ENCODE measurements around the gene DCTN5. TPM values are rescaled to one million over a fixed set of nuclear protein-coding genes. Genes with fewer than 3 reads are reported as not detected.

Gene DCTN5
- total and polyA plus RNA-seq, 2 donors (not counting 3 experiments of a cell fraction or from before 2014, with no cell fraction given) = 51.6 to 80.8 TPM

GRCh38 chr16:23695756-23696155 lies 54.5 kb downstream of the DCTN5 start:
- intact Hi-C loops (cut with micrococcal nuclease) = no loop called here
- CTCF ChIA-PET = interaction anchor here (0.6 to 1.7 kb wide), 2 partner anchors 314 to 1657 kb away, joined by 3 to 7 read pairs; no protein-coding TSS in a partner anchor
- FAIRE-seq = no peak

More at GRCh38 chr16:23695756-23696155, 54.5 kb downstream of the DCTN5 start:
- H2AFZ ChIP-seq (ENCODE audit: low read depth, low read length) = no peak overlapping the region
- no peak overlapping the region for H3K27ac ChIP-seq (ENCODE audit: insufficient read depth, low read depth, low read length)
- no TSS peak for BruUV-seq (replicated peaks)
- no peaks in the 10 kb centered on the region for H4K20me1 ChIP-seq (replicated peaks; ENCODE audit: control insufficient read depth, extremely low read depth, insufficient read depth, low read length)
- H3K27me3 ChIP-seq (ENCODE audit: control insufficient read depth in 2 of 2, insufficient read depth in 2 of 2, low read length in 2 of 2) = peaks cover 0 to 1% of the 10 kb centered on the region in 2 experiments
- H3K9me3 ChIP-seq (replicated peaks; ENCODE audit: control insufficient read depth, insufficient read depth, low read length) = no peaks in the 10 kb centered on the region
- POLR2A ChIA-PET = no interaction called here
- no peaks in the 10 kb centered on the region for H3K9me1 ChIP-seq (replicated peaks; ENCODE audit: control insufficient read depth, extremely low read depth, insufficient read depth, low read length)
- no peaks in the 10 kb centered on the region for H3K79me2 ChIP-seq (ENCODE audit: control insufficient read depth, insufficient read depth, low read length)
- dilution Hi-C loops (cut with MboI; ENCODE audit: extremely low pct_ligation_motif_present, low sequenced_read_pairs) = no loop called here
- no peaks in the 10 kb centered on the region for H3K4me1 ChIP-seq (ENCODE audit: control insufficient read depth, extremely low read depth, insufficient read depth, low read length)
- H3K9ac ChIP-seq (replicated peaks; ENCODE audit: extremely low read depth, insufficient read depth, low read length) = no peak overlapping the region
- TF ChIP-seq CTCF (IDR thresholded peaks at IDR 0.05; ENCODE audit: extremely low read depth in 1 of 2, insufficient read depth in 1 of 2, low read depth in 1 of 2, low read length in 2 of 2) (no peak), MYC (IDR thresholded peaks at IDR 0.05; ENCODE audit: low read depth, low read length) (no peak), MAX (IDR thresholded peaks at IDR 0.05; ENCODE audit: insufficient read depth, insufficient read length) (no peak), POLR2AphosphoS5 (IDR thresholded peaks at IDR 0.05; ENCODE audit: insufficient read depth, low read depth, low read length) (no peak), FOS (IDR thresholded peaks at IDR 0.05; ENCODE audit: borderline replicate concordance, insufficient read depth, low read length) (no peak), GATA2 (IDR thresholded peaks at IDR 0.05; ENCODE audit: insufficient read depth, insufficient read length, low read depth, low read length) (no peak), POLR2A (IDR thresholded peaks at IDR 0.05; ENCODE audit: low read depth, low read length) (no peak), EZH2 (IDR thresholded peaks at IDR 0.05; ENCODE audit: borderline replicate concordance, low read depth, low read length, severe bottlenecking) (no peak), JUN (IDR thresholded peaks at IDR 0.05; ENCODE audit: borderline replicate concordance, insufficient read depth, insufficient read length, low read depth) (no peak)
- DNase-seq (ENCODE audit: low read depth, low spot score) = no peak
- H3K4me3 ChIP-seq (replicated peaks in 1 of 3; ENCODE audit: insufficient read depth in 1 of 3, low read depth in 1 of 3, low read length in 3 of 3) = no peak overlapping the region
- no peak overlapping the region for H3K4me2 ChIP-seq (ENCODE audit: insufficient read depth, low read length)
- peaks cover 0 to 6% of the 10 kb centered on the region in 2 experiments for H3K36me3 ChIP-seq (ENCODE audit: control insufficient read depth in 2 of 2, extremely low read depth in 1 of 2, insufficient read depth in 2 of 2, low read length in 2 of 2)
